GM10248 (cell line): ENCODE results near the gene NOP56.

Experiments
- CTCF ChIA-PET: fragments of 300-600 bp; sonication (Branson Sonifier 250); formaldehyde crosslinking; extraction: SDS; loops from one replicate; lab custom pipeline; 2021; ENCODE audit warnings: antibody characterized with exemption; lab: Yijun Ruan, JAX
- POLR2A ChIA-PET: fragments of 350-650 bp; sonication (Branson Sonifier 250); formaldehyde crosslinking; extraction: SDS; loops from one replicate; lab custom pipeline; 2020; ENCODE audit warnings: antibody characterized with exemption; lab: Yijun Ruan, JAX
- DNase-seq: peaks from one replicate; pipeline ENCODE4 v3.0.0; 2012; ENCODE audit errors: extremely low spot score
- TF ChIP-seq, protein P1 (sequence below): IDR thresholded peaks from 2 replicates; pipeline ENCODE4 v1.5.1; 2012; ENCODE audit warnings: mild to moderate bottlenecking, low read depth; ENCODE audit errors: extremely low read depth, missing control alignments, control extremely low read depth

NOP56 gene

DNA sequence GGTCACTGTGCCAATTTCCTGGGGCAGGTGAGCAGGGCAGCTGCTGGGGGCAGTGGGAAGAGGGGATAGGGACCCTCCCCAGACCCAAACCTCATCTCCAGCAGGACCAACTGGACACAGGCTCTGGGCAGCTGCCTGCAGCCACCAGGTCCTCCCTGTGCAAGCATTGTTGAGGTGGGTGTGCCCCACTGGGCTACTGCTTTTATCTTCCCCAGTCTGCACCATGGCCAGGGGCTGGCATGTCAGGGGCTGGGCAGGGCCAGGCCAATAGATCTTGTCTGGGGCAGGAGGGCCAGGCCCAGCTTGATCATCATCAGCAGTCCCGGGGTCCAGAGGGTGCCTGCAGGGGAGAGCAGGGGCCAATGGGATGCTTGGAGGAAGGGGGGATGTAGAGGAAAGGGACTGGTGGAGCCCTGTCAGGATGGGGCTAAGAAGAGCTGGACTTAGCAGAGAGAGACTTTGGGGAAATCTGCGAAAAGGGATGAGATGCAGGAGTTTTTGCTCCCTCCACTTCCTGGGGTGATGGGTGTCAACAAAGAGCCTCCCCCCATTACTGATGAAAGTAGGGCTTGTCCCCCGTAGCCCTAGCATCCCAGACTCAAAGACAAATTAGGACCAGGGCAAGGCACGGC is 45.9 kb downstream of the NOP56 start:
- ChIA-PET POLR2A (no interaction called here), CTCF (interaction anchor here (1.0 kb wide), 1 partner anchor 55 kb away, joined by 3 read pairs; no protein-coding TSS in a partner anchor)
- TF ChIP-seq, protein P1, sequence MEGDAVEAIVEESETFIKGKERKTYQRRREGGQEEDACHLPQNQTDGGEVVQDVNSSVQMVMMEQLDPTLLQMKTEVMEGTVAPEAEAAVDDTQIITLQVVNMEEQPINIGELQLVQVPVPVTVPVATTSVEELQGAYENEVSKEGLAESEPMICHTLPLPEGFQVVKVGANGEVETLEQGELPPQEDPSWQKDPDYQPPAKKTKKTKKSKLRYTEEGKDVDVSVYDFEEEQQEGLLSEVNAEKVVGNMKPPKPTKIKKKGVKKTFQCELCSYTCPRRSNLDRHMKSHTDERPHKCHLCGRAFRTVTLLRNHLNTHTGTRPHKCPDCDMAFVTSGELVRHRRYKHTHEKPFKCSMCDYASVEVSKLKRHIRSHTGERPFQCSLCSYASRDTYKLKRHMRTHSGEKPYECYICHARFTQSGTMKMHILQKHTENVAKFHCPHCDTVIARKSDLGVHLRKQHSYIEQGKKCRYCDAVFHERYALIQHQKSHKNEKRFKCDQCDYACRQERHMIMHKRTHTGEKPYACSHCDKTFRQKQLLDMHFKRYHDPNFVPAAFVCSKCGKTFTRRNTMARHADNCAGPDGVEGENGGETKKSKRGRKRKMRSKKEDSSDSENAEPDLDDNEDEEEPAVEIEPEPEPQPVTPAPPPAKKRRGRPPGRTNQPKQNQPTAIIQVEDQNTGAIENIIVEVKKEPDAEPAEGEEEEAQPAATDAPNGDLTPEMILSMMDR = no peak
- no peak for DNase-seq

DNA sequence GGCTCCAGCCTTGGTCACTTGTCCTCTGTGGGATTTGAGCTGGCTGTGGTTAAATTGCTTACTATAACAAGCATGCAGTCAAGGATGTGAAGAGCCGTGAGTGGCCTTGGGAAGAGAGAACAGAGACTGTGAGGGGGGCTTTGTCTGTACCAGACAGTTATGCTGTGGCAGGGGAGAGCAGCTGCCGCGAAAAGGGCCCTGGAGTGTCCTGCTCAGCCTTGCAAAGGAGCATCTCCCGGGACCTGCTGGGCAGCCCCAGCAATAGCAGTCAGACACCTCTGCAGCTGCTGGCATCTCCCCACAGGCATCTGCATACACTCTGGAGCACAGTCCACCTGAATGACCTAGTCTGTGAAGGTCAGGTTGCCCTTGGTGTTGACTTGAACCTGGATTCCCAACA is 46.5 kb downstream of the NOP56 start:
- POLR2A ChIA-PET = no interaction called here
- no peak for DNase-seq
- TF ChIP-seq, protein P1 = no peak
- CTCF ChIA-PET = interaction anchor here (1.0 kb wide), 1 partner anchor 20 kb away, joined by 4 read pairs; no protein-coding TSS in a partner anchor

DNA sequence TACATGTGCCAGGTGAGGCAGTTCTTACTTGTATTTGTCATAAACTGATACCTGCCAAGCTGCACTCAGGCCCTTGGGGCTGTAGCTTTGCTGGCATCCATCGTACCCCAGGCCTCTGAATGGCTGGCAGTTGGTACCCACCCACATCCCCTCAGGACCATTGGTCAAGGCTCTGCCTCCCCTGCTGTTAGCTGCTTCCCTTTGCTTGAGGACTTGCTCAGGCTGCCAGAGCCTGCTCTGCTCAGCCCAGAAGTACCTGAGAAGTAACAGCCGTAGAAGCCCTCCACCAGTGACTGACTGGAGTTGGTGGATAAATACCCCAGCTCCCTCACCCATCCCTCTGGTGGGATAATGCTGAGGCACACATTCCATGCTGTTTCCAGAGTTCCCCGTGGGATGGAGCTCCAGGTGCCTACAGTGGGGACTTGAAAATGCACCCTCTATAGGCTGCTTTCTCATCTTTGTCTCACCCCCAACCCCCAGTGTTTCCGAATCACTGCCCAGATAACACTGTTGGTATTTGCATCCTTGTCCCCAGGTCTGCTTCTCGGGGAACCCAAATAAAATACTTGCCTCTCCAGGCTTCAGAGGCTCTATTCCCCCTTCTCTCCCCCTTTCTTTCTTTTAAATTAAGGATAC is 47.5 kb downstream of the NOP56 start:
- DNase-seq = no peak
- TF ChIP-seq, protein P1 = no peak
- ChIA-PET POLR2A (no interaction called here), CTCF (interaction anchor here (1.0 kb wide), 1 partner anchor 19 kb away, joined by 4 read pairs; no protein-coding TSS in a partner anchor)

DNA sequence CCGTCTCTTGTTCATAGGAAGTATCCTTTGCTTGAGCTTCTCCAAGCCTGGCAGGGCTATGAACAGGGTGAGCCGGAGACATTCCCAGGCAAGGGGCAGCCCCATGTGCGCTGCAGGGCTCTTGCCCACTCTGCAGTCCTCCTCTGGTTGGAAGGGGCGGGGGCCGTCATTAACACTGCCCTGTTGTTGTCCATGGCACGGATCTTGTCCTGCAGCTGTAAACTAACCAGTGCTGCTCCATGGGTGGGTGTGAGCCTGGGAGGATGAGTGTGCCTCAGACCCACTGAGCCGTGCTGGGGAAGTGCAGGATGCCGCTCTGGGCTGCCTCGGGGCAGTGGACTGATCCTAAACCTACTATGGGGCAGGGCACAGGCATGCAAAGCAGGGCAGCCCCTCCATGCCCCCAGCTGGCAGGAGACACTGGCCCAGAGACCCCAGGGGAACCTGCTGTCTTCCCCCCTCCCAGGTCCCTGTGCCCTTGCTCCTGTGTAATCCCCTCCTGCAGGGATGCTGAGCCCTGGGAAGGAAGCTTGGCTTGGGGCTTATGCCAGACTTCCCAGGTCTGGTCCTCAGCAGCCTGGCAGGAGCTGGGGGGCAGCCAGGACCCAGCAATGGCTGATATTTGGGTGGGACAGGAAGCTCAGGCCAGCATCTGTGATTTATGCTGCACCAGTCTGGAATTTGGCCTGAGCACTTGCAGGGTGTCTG is 48.6 kb downstream of the NOP56 start:
- TF ChIP-seq, protein P1 = no peak
- POLR2A ChIA-PET = no interaction called here
- no peak for DNase-seq
- CTCF ChIA-PET = interaction anchor here (1.1 kb wide), 1 partner anchor 9 kb away, joined by 4 read pairs; no protein-coding TSS in a partner anchor

DNA sequence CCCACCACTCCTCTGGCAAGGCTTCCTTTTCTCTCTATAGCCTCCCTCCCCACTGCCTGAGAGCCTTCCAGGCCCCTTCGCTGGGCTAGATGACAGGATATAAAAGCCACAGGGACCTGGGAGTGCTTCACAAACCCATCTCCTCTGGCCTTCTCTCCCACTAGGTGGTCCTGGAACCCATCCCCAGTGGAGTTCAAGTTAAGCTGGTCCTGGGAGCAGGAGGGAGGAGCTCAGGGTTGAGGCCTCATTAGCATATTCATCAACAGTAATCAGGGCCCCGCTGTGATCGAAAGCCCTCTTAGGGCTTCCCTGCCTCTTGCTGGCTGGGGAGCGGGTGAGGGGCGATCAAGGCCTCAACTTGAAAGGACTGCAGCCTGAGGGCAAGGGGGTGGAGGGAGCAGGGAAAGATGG is 49.2 kb downstream of the NOP56 start:
- ChIA-PET CTCF (interaction anchor here (1.1 kb wide), 1 partner anchor 10 kb away, joined by 4 read pairs; no protein-coding TSS in a partner anchor), POLR2A (no interaction called here)
- DNase-seq = no peak
- TF ChIP-seq, protein P1 = no peak

DNA sequence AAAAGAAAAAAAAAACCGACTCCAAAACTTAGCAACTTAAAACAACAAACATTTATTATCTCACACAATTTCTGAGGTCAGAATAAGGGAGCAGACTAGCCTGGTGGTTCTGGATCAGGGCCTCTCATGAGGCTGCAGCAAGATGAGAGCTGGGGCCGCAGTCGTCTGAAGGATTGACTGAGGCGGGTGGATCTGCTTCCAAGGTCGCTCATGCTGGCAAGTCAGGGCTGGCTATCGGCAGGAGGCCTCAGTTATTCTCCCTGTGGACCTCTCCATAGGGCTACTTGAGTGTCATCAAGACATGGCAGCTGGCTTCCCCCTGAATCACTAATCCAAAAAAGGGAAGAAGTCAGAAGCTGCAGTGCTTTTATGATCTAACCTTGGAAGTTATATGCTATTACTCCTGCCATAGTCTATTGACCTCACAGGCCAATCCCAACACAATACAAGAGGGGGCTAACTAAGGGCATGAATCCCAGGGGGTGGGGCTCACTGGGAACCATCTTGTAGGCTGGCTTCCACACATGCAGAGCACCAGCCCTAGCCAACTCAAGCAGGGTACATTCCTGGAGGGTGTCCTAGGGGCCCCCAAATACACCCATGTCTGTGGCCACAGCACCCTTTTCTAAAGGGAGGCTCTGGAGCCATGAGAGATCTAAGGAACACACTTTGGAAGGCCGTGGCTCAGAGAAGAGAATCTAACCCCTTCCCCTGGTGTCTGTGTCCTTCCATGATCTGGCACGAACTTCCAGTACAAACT is 51.5 kb downstream of the NOP56 start:
- ChIA-PET POLR2A (no interaction called here), CTCF (interaction anchor here (1.2 kb wide), 1 partner anchor 25 kb away, joined by 3 read pairs; no protein-coding TSS in a partner anchor)
- TF ChIP-seq, protein P1 = no peak
- no peak for DNase-seq
